IMR-90 (cell line): ENCODE data around the gene DYRK1A. TPM values are rescaled to one million over a fixed set of nuclear protein-coding genes. Genes with fewer than 3 reads are reported as not detected.

Experiments used
- ATAC-seq: fragments of 200-7000 bp; cut with Tn5 transposase; 2 replicates; pipeline ENCODE4 v1.9.1; 2020; ENCODE audit warnings: low read depth, mild to moderate bottlenecking, moderate library complexity
- BruUV-seq: library from RNA; stranded (reverse); fragments of 400-500 nt; replicated peaks from 2 replicates; lab custom pipeline; 2021; lab: Mats Ljungman, UMichigan
- CTCF ChIA-PET: fragments of 300-600 bp; formaldehyde crosslinking; extraction: SDS; loops from one replicate; lab custom pipeline; 2021; ENCODE audit warnings: antibody characterized with exemption; lab: Yijun Ruan, JAX
- POLR2A ChIA-PET: fragments of 300-600 bp; sonication (Branson Sonifier 250); formaldehyde crosslinking; loops from one replicate; lab custom pipeline; 2022; ENCODE audit warnings: antibody characterized with exemption; ENCODE audit not compliant: unreplicated experiment; lab: Charles Lee
- DNase-seq: peaks from one replicate; pipeline ENCODE4 v3.0.0; 2013
- H2AFZ ChIP-seq: replicated peaks from 2 replicates; pipeline ENCODE3; 2013; ENCODE audit warnings: low read length, mild to moderate bottlenecking; ENCODE audit not compliant: poor library complexity
- H2AK5ac ChIP-seq: 2 replicates; pipeline ENCODE4 v1.6.1; 2013; ENCODE audit warnings: low read depth, low read length, inconsistent platforms
- H2AK9ac ChIP-seq: replicated peaks from 2 replicates; pipeline ENCODE3; 2013; ENCODE audit warnings: mild to moderate bottlenecking, low read depth, low read length, moderate library complexity; ENCODE audit not compliant: poor library complexity
- H2BK120ac ChIP-seq: 2 replicates; pipeline ENCODE4 v1.6.1; 2013; ENCODE audit warnings: low read depth, low read length, inconsistent platforms
- H2BK15ac ChIP-seq: 3 replicates; pipeline ENCODE4 v1.6.1; 2013; ENCODE audit warnings: low read depth, low read length, inconsistent platforms
- H2BK20ac ChIP-seq: 2 replicates; pipeline ENCODE4 v1.6.1; 2013; ENCODE audit warnings: low read depth, mild to moderate bottlenecking, inconsistent platforms, low read length, moderate library complexity
- H2BK5ac ChIP-seq: 2 replicates; pipeline ENCODE4 v1.6.1; 2013; ENCODE audit warnings: mild to moderate bottlenecking, low read depth, low read length, inconsistent platforms; ENCODE audit not compliant: poor library complexity, severe bottlenecking
- H3K14ac ChIP-seq: replicated peaks from 2 replicates; pipeline ENCODE4 v1.6.1; 2013; ENCODE audit warnings: low read depth, low read length, inconsistent platforms
- H3K18ac ChIP-seq: 2 replicates; pipeline ENCODE4 v1.6.1; 2013; ENCODE audit warnings: low read depth, low read length, control low read depth
- H3K23ac ChIP-seq: 2 replicates; pipeline ENCODE4 v1.6.1; 2013; ENCODE audit warnings: low read depth, low read length, inconsistent platforms
- H3K27ac ChIP-seq: 2 replicates; pipeline ENCODE4 v1.5.1; 2013; ENCODE audit warnings: mild to moderate bottlenecking, control low read depth, low read length; ENCODE audit not compliant: insufficient read depth
- H3K27me3 ChIP-seq: 2 replicates; pipeline ENCODE4 v1.6.1; 2013; ENCODE audit warnings: low read length; ENCODE audit not compliant: control insufficient read depth, insufficient read depth
- H3K36me3 ChIP-seq: 2 replicates; pipeline ENCODE4 v1.6.1; 2013; ENCODE audit warnings: low read length, mixed read lengths; ENCODE audit not compliant: control insufficient read depth, insufficient read depth
- H3K4ac ChIP-seq: 2 replicates; pipeline ENCODE4 v1.6.1; 2013; ENCODE audit warnings: low read depth, low read length, inconsistent platforms
- H3K4me1 ChIP-seq: 2 replicates; pipeline ENCODE4 v1.6.1; 2013; ENCODE audit warnings: low read length, mixed read lengths; ENCODE audit not compliant: control insufficient read depth, insufficient read depth
- H3K4me2 ChIP-seq: 2 replicates; pipeline ENCODE4 v1.6.1; 2013; ENCODE audit warnings: low read depth, mild to moderate bottlenecking, control low read depth, low read length, moderate library complexity
- H3K4me3 ChIP-seq: 2 replicates; pipeline ENCODE4 v1.5.1; 2013; ENCODE audit warnings: low read depth, mild to moderate bottlenecking, control low read depth, low read length, moderate library complexity; ENCODE audit not compliant: insufficient read depth
- H3K56ac ChIP-seq: 2 replicates; pipeline ENCODE4 v1.6.1; 2013; ENCODE audit warnings: low read length, inconsistent platforms; ENCODE audit not compliant: insufficient read depth; ENCODE audit errors: extremely low read depth
- H3K79me1 ChIP-seq, 2 experiments: 2 replicates each; pipeline ENCODE4 v1.6.1; 2013; ENCODE audit warnings: low read length in 2 of 2, inconsistent platforms in 1 of 2, low read depth in 1 of 2
- H3K9ac ChIP-seq: 2 replicates; pipeline ENCODE4 v1.6.1; 2013; ENCODE audit warnings: low read depth, low read length, control low read depth
- H3K9me1 ChIP-seq: 2 replicates; pipeline ENCODE4 v1.6.1; 2013; ENCODE audit warnings: low read length, inconsistent platforms; ENCODE audit not compliant: insufficient read depth
- H3K9me3 ChIP-seq: 2 replicates; pipeline ENCODE4 v1.6.1; 2013; ENCODE audit warnings: low read length; ENCODE audit not compliant: control insufficient read depth, insufficient read depth
- H4K20me1 ChIP-seq: 2 replicates; pipeline ENCODE4 v1.6.1; 2013; ENCODE audit warnings: low read length, inconsistent platforms; ENCODE audit not compliant: insufficient read depth
- H4K5ac ChIP-seq: 2 replicates; pipeline ENCODE4 v1.6.1; 2013; ENCODE audit warnings: mild to moderate bottlenecking, low read depth, low read length, control low read depth
- H4K8ac ChIP-seq, 2 experiments: 2 replicates each; pipeline ENCODE4 v1.6.1; 2013; ENCODE audit warnings: low read depth in 2 of 2, low read length in 2 of 2, control low read depth in 1 of 2, inconsistent platforms in 1 of 2
- H4K91ac ChIP-seq: 2 replicates; pipeline ENCODE4 v1.6.1; 2013; ENCODE audit warnings: low read depth, low read length, inconsistent platforms; ENCODE audit not compliant: insufficient read depth
- CEBPB ChIP-seq: IDR thresholded peaks from 2 replicates; pipeline ENCODE4 v1.6.1; 2012; ENCODE audit warnings: low read depth, low read length, improper control_type of control experiment
- CHD1 ChIP-seq: IDR thresholded peaks from 2 replicates; pipeline ENCODE4 v1.6.1; 2012; ENCODE audit warnings: low read depth, low read length, improper control_type of control experiment
- MAFK ChIP-seq: IDR thresholded peaks from 2 replicates; pipeline ENCODE4 v1.6.1; 2012; ENCODE audit warnings: low read depth, low read length, improper control_type of control experiment
- RAD21 ChIP-seq: IDR thresholded peaks from 2 replicates; pipeline ENCODE4 v1.6.1; 2012; ENCODE audit warnings: low read length, improper control_type of control experiment
- RCOR1 ChIP-seq: IDR thresholded peaks from 2 replicates; pipeline ENCODE4 v1.6.1; 2012; ENCODE audit warnings: mild to moderate bottlenecking, low read length, improper control_type of control experiment; ENCODE audit not compliant: insufficient replicate concordance
- WGBS, 2 experiments: methylation state at CpG; one replicate each; pipeline versions ENCODE4 v1.1.5 to v1.1.7; 2013; ENCODE audit warnings: missing lambda C conversion rate in 2 of 2; ENCODE audit not compliant: insufficient read length in 1 of 2; ENCODE audit errors: extremely low coverage in 2 of 2; 5-methylcytosine and 5-hydroxymethylcytosine counted together
- dilution Hi-C: fragments of 300-500 bp; cut with HindIII; formaldehyde crosslinking; loops from one replicate; pipeline ENCODE4 v1.14.3; 2018; ENCODE audit warnings: low sequenced_read_pairs; ENCODE audit not compliant: unreplicated experiment
- in situ Hi-C: fragments of 300-500 bp; cut with MboI; formaldehyde crosslinking; loops from 3 replicates; pipeline ENCODE4 v1.14.3; 2019; ENCODE audit warnings: low sequenced_read_pairs, inconsistent platforms, mixed read lengths
- intact Hi-C: fragments of 100-400 bp; cut with micrococcal nuclease; formaldehyde crosslinking; loops from 2 replicates; pipeline ENCODE4 v1.10.0; 2022
- polyA plus RNA-seq, 3 experiments: library from polyadenylated mRNA; depleted of rRNA; stranded (reverse); fragments of >200 nt; gene quantifications; 2 replicates each; pipeline ENCODE4 v1.2.3, GENCODE V29; 2012; ENCODE audit warnings: low replicate concordance in 1 of 3
- total RNA-seq: library from RNA; depleted of rRNA; stranded (reverse); fragments of >200 nt; gene quantifications from 2 replicates; pipeline ENCODE4 v1.2.3, GENCODE V29; 2012

The DYRK1A gene
- total and polyA plus RNA-seq, 2 of the 4 experiments (the other 2 are of a cell fraction) = 18.6 to 50.5 TPM

DNA sequence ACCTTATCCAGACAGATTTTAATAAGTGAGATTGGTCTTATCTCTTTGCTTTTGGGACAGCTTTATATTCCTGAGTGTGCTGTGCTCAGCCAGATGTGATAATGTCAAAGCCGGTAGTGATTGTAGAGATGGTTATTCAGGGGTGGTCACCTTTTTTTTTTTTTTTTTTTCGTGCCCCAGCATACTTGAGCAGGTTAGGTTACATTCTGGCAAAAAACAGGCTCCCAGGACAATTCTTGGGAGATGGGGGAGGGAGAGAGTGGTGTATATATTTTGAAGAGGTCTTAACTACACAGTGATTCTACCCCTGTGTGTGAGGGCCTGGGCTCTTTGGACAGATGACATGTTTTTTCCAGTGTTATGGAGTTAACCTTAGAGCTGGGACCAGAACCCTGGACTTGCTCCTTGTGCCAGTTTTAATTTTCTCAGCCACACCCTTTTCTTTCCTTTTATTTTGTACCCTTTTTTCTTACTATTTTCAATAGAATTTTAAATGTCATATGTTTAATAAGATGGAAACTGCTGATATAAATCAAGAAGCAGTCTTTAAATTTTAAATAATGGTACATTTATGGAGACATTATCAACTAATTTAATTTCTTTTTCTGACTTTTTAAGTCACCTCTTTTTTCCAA is 88.4 kb downstream of the DYRK1A start:
- no peak overlapping the region for H2AFZ ChIP-seq
- BruUV-seq = no TSS peak
- H3K4ac ChIP-seq = peak overlapping the region; percentile 33; the same call in 1 of the 2 replicates
- no peaks in the 10 kb centered on the region for H3K27me3 ChIP-seq
- no peaks in the 10 kb centered on the region for H3K36me3 ChIP-seq
- H2BK20ac ChIP-seq = no peak overlapping the region; the same call in 1 of the 2 replicates
- TF ChIP-seq CHD1 (no peak), RAD21 (no peak), CEBPB (no peak), RCOR1 (no peak), MAFK (no peak)
- no peak overlapping the region for H2AK5ac ChIP-seq
- H4K5ac ChIP-seq = no peak overlapping the region
- H2BK15ac ChIP-seq = no peak overlapping the region
- ATAC-seq (no peak), DNase-seq (no peak)
- no peak overlapping the region for H4K8ac ChIP-seq
- POLR2A ChIA-PET = no interaction called here
- H3K56ac ChIP-seq = no peak overlapping the region
- no peak overlapping the region for H3K4me3 ChIP-seq
- H2BK5ac ChIP-seq = peak overlapping the region; percentile 17
- peak overlapping the region; percentile 59; the same call in 1 of the 2 replicates for H2BK120ac ChIP-seq
- H3K9ac ChIP-seq = no peak overlapping the region
- no peak overlapping the region for H2AK9ac ChIP-seq
- no CpG with 5 or more reads among the region's 2 CpGs for WGBS, 2 experiments
- peak overlapping the region; percentile 36; the same call in 1 of the 2 replicates for H4K91ac ChIP-seq
- no peaks in the 10 kb centered on the region for H3K9me3 ChIP-seq
- in situ Hi-C loops = loop anchor here (25.0 kb wide), 1 partner anchor 193 kb away; the partner anchor contains the start of gene VPS26C
- CTCF ChIA-PET = interaction anchor here (0.6 kb wide), 2 partner anchors 655 to 1392 kb away, joined by 4 read pairs; no protein-coding TSS in a partner anchor
- H3K4me2 ChIP-seq = no peak overlapping the region
- intact Hi-C loops = loop anchor here (5.0 to 10.0 kb wide), 2 partner anchors 38 to 810 kb away; no protein-coding TSS in a partner anchor
- peaks cover 24% of the 10 kb centered on the region for H3K4me1 ChIP-seq
- H3K27ac ChIP-seq = no peak overlapping the region
- peaks cover 46% of the 10 kb centered on the region for H3K9me1 ChIP-seq
- no peak overlapping the region for H3K23ac ChIP-seq
- dilution Hi-C loops = no loop called here
- peaks cover 52 to 82% of the 10 kb centered on the region in 2 experiments for H3K79me1 ChIP-seq
- no peak overlapping the region for H3K18ac ChIP-seq
- H3K14ac ChIP-seq = peak overlapping the region; percentile 30; the same call in 1 of the 2 replicates
- peaks cover 86% of the 10 kb centered on the region for H4K20me1 ChIP-seq
